Measurements from ENCODE around the gene SHOX. TPM values are rescaled to one million over a fixed set of nuclear protein-coding genes. Genes with fewer than 3 reads are reported as not detected.
"Not testable (repeated sequence)": the region's sequence is repeated elsewhere in the genome, so short reads cannot be mapped to it uniquely, and the experiment has no call there.

The SHOX gene
- total RNA-seq, 2 donors from 2014 or later: not detected

GRCh38 chrX:617401-617800 lies 13.2 kb upstream of the SHOX start:
- no peak for ATAC-seq
- H3K27me3 Mint-ChIP-seq: peaks cover 19 to 26% of the 10 kb centered on the region in 2 donors

GRCh38 chrX:617891-618290 lies 12.7 kb upstream of the SHOX start:
- no peak for ATAC-seq

More at GRCh38 chrX:617401-617800, 13.2 kb upstream of the SHOX start:
- no peak overlapping the region for H3K27ac Mint-ChIP-seq
- DNase-seq (ENCODE audit: low spot score): no peak
- H3K36me3 Mint-ChIP-seq: peaks cover 6% of the 10 kb centered on the region
- peaks cover 8% of the 10 kb centered on the region for H3K9me3 Mint-ChIP-seq
- H3K4me3 Mint-ChIP-seq: no peak overlapping the region
- no peaks in the 10 kb centered on the region for H3K4me1 Mint-ChIP-seq (ENCODE audit: low read depth in 2 of 2)

GRCh38 chrX:618304-618703 lies 12.3 kb upstream of the SHOX start:
- H3K4me1 Mint-ChIP-seq (ENCODE audit: low read depth in 2 of 2); DNase-seq (ENCODE audit: low spot score); H3K4me3 Mint-ChIP-seq; H3K9me3 Mint-ChIP-seq; H3K27ac Mint-ChIP-seq; ATAC-seq: not testable (repeated sequence)
- Mint-ChIP-seq H3K27me3 (peaks cover 28 to 35% of the 10 kb centered on the region in 2 donors), H3K36me3 (peaks cover 15% of the 10 kb centered on the region)

More at GRCh38 chrX:617891-618290, 12.7 kb upstream of the SHOX start:
- Mint-ChIP-seq H3K27me3 (peaks cover 24 to 31% of the 10 kb centered on the region in 2 donors), H3K4me3 (no peak overlapping the region), H3K9me3 (peaks cover 8% of the 10 kb centered on the region), H3K4me1 (ENCODE audit: low read depth in 2 of 2) (peaks cover 0 to 3% of the 10 kb centered on the region in 2 donors), H3K36me3 (peaks cover 11% of the 10 kb centered on the region), H3K27ac (no peak overlapping the region)
- DNase-seq (ENCODE audit: low spot score): no peak

- peaks cover 15% of the 10 kb centered on the region for H3K36me3 Mint-ChIP-seq
- H3K27ac Mint-ChIP-seq: no peak overlapping the region
- ATAC-seq (no peak), DNase-seq (ENCODE audit: low spot score) (no peak)
- peaks cover 28 to 38% of the 10 kb centered on the region in 2 donors for H3K27me3 Mint-ChIP-seq
- H3K4me1 Mint-ChIP-seq (ENCODE audit: low read depth in 2 of 2): peaks cover 4 to 6% of the 10 kb centered on the region in 2 donors
- H3K4me3 Mint-ChIP-seq: no peak overlapping the region
- peaks cover 5% of the 10 kb centered on the region for H3K9me3 Mint-ChIP-seq
Observed at GRCh38 chrX:618761-619450, 11.7 kb upstream of the SHOX start.

GRCh38 chrX:619451-619811 lies 11.2 kb upstream of the SHOX start:
- Mint-ChIP-seq H3K36me3 (peaks cover 15% of the 10 kb centered on the region), H3K27me3 (peaks cover 28 to 38% of the 10 kb centered on the region in 2 donors), H3K4me1 (ENCODE audit: low read depth in 2 of 2) (peaks cover 4 to 6% of the 10 kb centered on the region in 2 donors), H3K27ac (no peak overlapping the region), H3K4me3 (no peak overlapping the region), H3K9me3 (peaks cover 5% of the 10 kb centered on the region)
- ATAC-seq (no peak), DNase-seq (ENCODE audit: low spot score) (no peak)

GRCh38 chrX:619812-620531 lies 10.6 kb upstream of the SHOX start:
- Mint-ChIP-seq H3K4me1 (ENCODE audit: low read depth in 2 of 2) (peaks cover 4 to 6% of the 10 kb centered on the region in 2 donors), H3K4me3 (no peak overlapping the region), H3K36me3 (peaks cover 15% of the 10 kb centered on the region), H3K9me3 (peaks cover 5% of the 10 kb centered on the region), H3K27me3 (peaks cover 32 to 43% of the 10 kb centered on the region in 2 donors), H3K27ac (no peak overlapping the region)
- DNase-seq (ENCODE audit: low spot score) (no peak), ATAC-seq (no peak)

GRCh38 chrX:621705-622503 lies 8.7 kb upstream of the SHOX start:
- no peak for DNase-seq (ENCODE audit: low spot score)
- peaks cover 4 to 15% of the 10 kb centered on the region in 2 donors for H3K4me1 Mint-ChIP-seq (ENCODE audit: low read depth in 2 of 2)
- H3K27ac Mint-ChIP-seq: no peak overlapping the region
- no peak for ATAC-seq
- peaks cover 30% of the 10 kb centered on the region for H3K36me3 Mint-ChIP-seq
- H3K27me3 Mint-ChIP-seq: peaks cover 47 to 63% of the 10 kb centered on the region in 2 donors
- H3K4me3 Mint-ChIP-seq: no peak overlapping the region
- peaks cover 14% of the 10 kb centered on the region for H3K9me3 Mint-ChIP-seq

- not testable (repeated sequence) for DNase-seq (ENCODE audit: low spot score); H3K27ac Mint-ChIP-seq; ATAC-seq; H3K4me3 Mint-ChIP-seq
- Mint-ChIP-seq H3K27me3 (peaks cover 52 to 71% of the 10 kb centered on the region in 2 donors), H3K4me1 (ENCODE audit: low read depth in 2 of 2) (peaks cover 4 to 19% of the 10 kb centered on the region in 2 donors), H3K9me3 (peaks cover 15% of the 10 kb centered on the region), H3K36me3 (peaks cover 33% of the 10 kb centered on the region)
Observed at GRCh38 chrX:622802-623201, 7.8 kb upstream of the SHOX start.

- ATAC-seq (no peak), DNase-seq (ENCODE audit: low spot score) (no peak)
- peaks cover 53 to 71% of the 10 kb centered on the region in 2 donors for H3K27me3 Mint-ChIP-seq
- peaks cover 37% of the 10 kb centered on the region for H3K36me3 Mint-ChIP-seq
- H3K9me3 Mint-ChIP-seq: peaks cover 12% of the 10 kb centered on the region
- no peak overlapping the region for H3K4me3 Mint-ChIP-seq
- H3K27ac Mint-ChIP-seq: no peak overlapping the region
- peaks cover 4 to 23% of the 10 kb centered on the region in 2 donors for H3K4me1 Mint-ChIP-seq (ENCODE audit: low read depth in 2 of 2)
Observed at GRCh38 chrX:623268-623598, 7.4 kb upstream of the SHOX start.

GRCh38 chrX:623599-624315 lies 6.8 kb upstream of the SHOX start:
- peaks cover 50 to 72% of the 10 kb centered on the region in 2 donors for H3K27me3 Mint-ChIP-seq

GRCh38 chrX:625137-625691 lies 5.4 kb upstream of the SHOX start:
- Mint-ChIP-seq H3K9me3 (peaks cover 10% of the 10 kb centered on the region), H3K4me3 (no peak overlapping the region), H3K27ac (no peak overlapping the region), H3K36me3 (peaks cover 37% of the 10 kb centered on the region), H3K4me1 (ENCODE audit: low read depth in 2 of 2) (peaks cover 4 to 24% of the 10 kb centered on the region in 2 donors), H3K27me3 (peaks cover 57 to 81% of the 10 kb centered on the region in 2 donors)
- DNase-seq (ENCODE audit: low spot score): no peak
- no peak for ATAC-seq

More at GRCh38 chrX:623599-624315, 6.8 kb upstream of the SHOX start:
- peaks cover 4 to 24% of the 10 kb centered on the region in 2 donors for H3K4me1 Mint-ChIP-seq (ENCODE audit: low read depth in 2 of 2)
- peaks cover 37% of the 10 kb centered on the region for H3K36me3 Mint-ChIP-seq
- ATAC-seq (no peak), DNase-seq (ENCODE audit: low spot score) (no peak)
- no peak overlapping the region for H3K4me3 Mint-ChIP-seq
- peaks cover 10% of the 10 kb centered on the region for H3K9me3 Mint-ChIP-seq
- no peak overlapping the region for H3K27ac Mint-ChIP-seq

- not testable (repeated sequence) for DNase-seq (ENCODE audit: low spot score); ATAC-seq; H3K4me3 Mint-ChIP-seq; H3K27ac Mint-ChIP-seq
- Mint-ChIP-seq H3K27me3 (peaks cover 57 to 73% of the 10 kb centered on the region in 2 donors), H3K9me3 (peaks cover 10% of the 10 kb centered on the region), H3K36me3 (peaks cover 37% of the 10 kb centered on the region), H3K4me1 (ENCODE audit: low read depth in 2 of 2) (peaks cover 4 to 24% of the 10 kb centered on the region in 2 donors)
Observed at GRCh38 chrX:626047-626446, 4.5 kb upstream of the SHOX start.

Measured in natural killer cell treated with Interleukin-12 subunit alpha and Interleukin-12 subunit beta and Interleukin-15 and Interleukin-18, amount 100 ng/mL, for 72 hours (primary cell).